Measurements from ENCODE around the gene KIF1B.
A peak's percentile ranks its signal among the peaks of the same experiment; 100 is the strongest.

Gene KIF1B

GRCh38 chr1:10209905-10210810 lies at the start of gene KIF1B:
TSS of gene KIF1B (plus strand) at chr1:10210570. CDS start at chr1:10232329, 21,759 bp downstream.
- DNase-seq: peak; percentile 96 to 100 (median 99)
- intact Hi-C loops (cut with DNase I): loop anchor here (2.0 to 10.0 kb wide), 2 partner anchors 75 to 129 kb away; no protein-coding TSS in a partner anchor

GRCh38 chr1:10160907-10161490 lies 49.4 kb upstream of the KIF1B start:
- intact Hi-C loops (cut with DNase I): no loop called here
- peak in 41 of 42 donors; percentile 38 to 86 (median 67) for DNase-seq

- peak in 35 of 42 donors; percentile 10 to 75 (median 48) for DNase-seq
- intact Hi-C loops (cut with DNase I): no loop called here
Measured at GRCh38 chr1:10161541-10162290, 48.7 kb upstream of the KIF1B start.

GRCh38 chr1:10168912-10169514 lies 41.4 kb upstream of the KIF1B start:
- DNase-seq: no peak
- intact Hi-C loops (cut with DNase I): no loop called here

GRCh38 chr1:10170239-10170574 lies 40.2 kb upstream of the KIF1B start:
- intact Hi-C loops (cut with DNase I): no loop called here
- DNase-seq: no peak

GRCh38 chr1:10171105-10171767 lies 39.1 kb upstream of the KIF1B start:
- intact Hi-C loops (cut with DNase I): no loop called here
- DNase-seq: no peak

GRCh38 chr1:10171995-10172669 lies 38.2 kb upstream of the KIF1B start:
- intact Hi-C loops (cut with DNase I): no loop called here
- DNase-seq: no peak

- DNase-seq: peak in 17 of 42 donors; percentile 13 to 68 (median 37)
- intact Hi-C loops (cut with DNase I): no loop called here
Measured at GRCh38 chr1:10173582-10173981, 36.8 kb upstream of the KIF1B start.

GRCh38 chr1:10177876-10178275 lies 32.5 kb upstream of the KIF1B start:
- no peak for DNase-seq
- intact Hi-C loops (cut with DNase I): no loop called here

GRCh38 chr1:10178597-10179405 lies 31.6 kb upstream of the KIF1B start:
- peak in 17 of 42 donors; percentile 13 to 66 (median 28) for DNase-seq
- intact Hi-C loops (cut with DNase I): no loop called here

GRCh38 chr1:10179406-10180091 lies 30.8 kb upstream of the KIF1B start:
- DNase-seq: peak; percentile 19 to 76 (median 48)
- intact Hi-C loops (cut with DNase I): no loop called here

- intact Hi-C loops (cut with DNase I): no loop called here
- no peak for DNase-seq
Measured at GRCh38 chr1:10181154-10181553, 29.2 kb upstream of the KIF1B start.

GRCh38 chr1:10185759-10186158 lies 24.6 kb upstream of the KIF1B start:
- intact Hi-C loops (cut with DNase I): no loop called here

GRCh38 chr1:10186331-10187025 lies 23.9 kb upstream of the KIF1B start:
- intact Hi-C loops (cut with DNase I): no loop called here
- no peak for DNase-seq

More at GRCh38 chr1:10185759-10186158, 24.6 kb upstream of the KIF1B start:
- DNase-seq: no peak

- intact Hi-C loops (cut with DNase I): no loop called here
- no peak for DNase-seq
Measured at GRCh38 chr1:10187026-10187334, 23.4 kb upstream of the KIF1B start.

GRCh38 chr1:10188133-10188650 lies 22.2 kb upstream of the KIF1B start:
- DNase-seq: no peak
- intact Hi-C loops (cut with DNase I): no loop called here
